ENCODE measurements around the gene GJA10.

Gene GJA10

DNA sequence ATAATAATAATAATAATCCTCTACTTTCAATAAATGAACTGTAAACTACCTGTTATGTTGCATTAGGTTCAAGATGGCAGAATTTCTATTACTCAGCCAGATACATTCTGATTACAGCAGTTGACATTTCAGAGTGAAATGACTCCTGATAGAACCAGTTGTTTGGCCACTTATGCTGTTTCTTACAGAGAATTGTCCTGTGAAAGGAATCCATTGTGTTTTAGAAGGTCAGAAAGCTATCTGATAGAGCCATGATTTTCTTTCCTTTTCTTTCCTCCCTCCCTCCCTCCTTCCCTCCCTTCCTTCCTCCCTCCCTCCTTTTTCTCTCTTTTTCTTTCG, 16.6 kb downstream of the GJA10 start:
- H3K4me1 ChIP-seq (ENCODE audit: insufficient read depth, low read length) = peaks cover 14% of the 10 kb centered on the region
- H3K27me3 ChIP-seq (ENCODE audit: insufficient read depth, low read length, poor library complexity) = no peaks in the 10 kb centered on the region
- TF ChIP-seq EZH2 (IDR thresholded peaks at IDR 0.05; ENCODE audit: borderline replicate concordance, low read depth, low read length, severe bottlenecking) = no peak
- TF ChIP-seq, protein P1, sequence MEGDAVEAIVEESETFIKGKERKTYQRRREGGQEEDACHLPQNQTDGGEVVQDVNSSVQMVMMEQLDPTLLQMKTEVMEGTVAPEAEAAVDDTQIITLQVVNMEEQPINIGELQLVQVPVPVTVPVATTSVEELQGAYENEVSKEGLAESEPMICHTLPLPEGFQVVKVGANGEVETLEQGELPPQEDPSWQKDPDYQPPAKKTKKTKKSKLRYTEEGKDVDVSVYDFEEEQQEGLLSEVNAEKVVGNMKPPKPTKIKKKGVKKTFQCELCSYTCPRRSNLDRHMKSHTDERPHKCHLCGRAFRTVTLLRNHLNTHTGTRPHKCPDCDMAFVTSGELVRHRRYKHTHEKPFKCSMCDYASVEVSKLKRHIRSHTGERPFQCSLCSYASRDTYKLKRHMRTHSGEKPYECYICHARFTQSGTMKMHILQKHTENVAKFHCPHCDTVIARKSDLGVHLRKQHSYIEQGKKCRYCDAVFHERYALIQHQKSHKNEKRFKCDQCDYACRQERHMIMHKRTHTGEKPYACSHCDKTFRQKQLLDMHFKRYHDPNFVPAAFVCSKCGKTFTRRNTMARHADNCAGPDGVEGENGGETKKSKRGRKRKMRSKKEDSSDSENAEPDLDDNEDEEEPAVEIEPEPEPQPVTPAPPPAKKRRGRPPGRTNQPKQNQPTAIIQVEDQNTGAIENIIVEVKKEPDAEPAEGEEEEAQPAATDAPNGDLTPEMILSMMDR (IDR thresholded peaks at IDR 0.05; ENCODE audit: borderline replicate concordance, extremely low read depth, low read length, poor library complexity, severe bottlenecking) = no peak
- H3K36me3 ChIP-seq (ENCODE audit: insufficient read depth, low read length) = no peaks in the 10 kb centered on the region
- DNase-seq (no peak), ATAC-seq (ENCODE audit: insufficient read depth, low read depth) (peak; percentile 64)
- H3K4me3 ChIP-seq (ENCODE audit: low read depth in 1 of 2, low read length in 2 of 2) = no peak overlapping the region
- H3K27ac ChIP-seq (ENCODE audit: low read length) = peak overlapping the region; percentile 69
- no peaks in the 10 kb centered on the region for H4K20me1 ChIP-seq (ENCODE audit: insufficient read depth, low read length)
- no peaks in the 10 kb centered on the region for H3K79me2 ChIP-seq (ENCODE audit: insufficient read depth, low read length)
- H3K9ac ChIP-seq (ENCODE audit: low read depth, low read length) = no peak overlapping the region
- peak overlapping the region; percentile 81 for H2AFZ ChIP-seq (ENCODE audit: low read depth, low read length)
- no peaks in the 10 kb centered on the region for H3K9me3 ChIP-seq (ENCODE audit: insufficient read depth, low read length, severe bottlenecking)
- peak overlapping the region; percentile 40; the same call in 1 of the 2 replicates for H3K4me2 ChIP-seq (ENCODE audit: insufficient read depth, low read length)

DNA sequence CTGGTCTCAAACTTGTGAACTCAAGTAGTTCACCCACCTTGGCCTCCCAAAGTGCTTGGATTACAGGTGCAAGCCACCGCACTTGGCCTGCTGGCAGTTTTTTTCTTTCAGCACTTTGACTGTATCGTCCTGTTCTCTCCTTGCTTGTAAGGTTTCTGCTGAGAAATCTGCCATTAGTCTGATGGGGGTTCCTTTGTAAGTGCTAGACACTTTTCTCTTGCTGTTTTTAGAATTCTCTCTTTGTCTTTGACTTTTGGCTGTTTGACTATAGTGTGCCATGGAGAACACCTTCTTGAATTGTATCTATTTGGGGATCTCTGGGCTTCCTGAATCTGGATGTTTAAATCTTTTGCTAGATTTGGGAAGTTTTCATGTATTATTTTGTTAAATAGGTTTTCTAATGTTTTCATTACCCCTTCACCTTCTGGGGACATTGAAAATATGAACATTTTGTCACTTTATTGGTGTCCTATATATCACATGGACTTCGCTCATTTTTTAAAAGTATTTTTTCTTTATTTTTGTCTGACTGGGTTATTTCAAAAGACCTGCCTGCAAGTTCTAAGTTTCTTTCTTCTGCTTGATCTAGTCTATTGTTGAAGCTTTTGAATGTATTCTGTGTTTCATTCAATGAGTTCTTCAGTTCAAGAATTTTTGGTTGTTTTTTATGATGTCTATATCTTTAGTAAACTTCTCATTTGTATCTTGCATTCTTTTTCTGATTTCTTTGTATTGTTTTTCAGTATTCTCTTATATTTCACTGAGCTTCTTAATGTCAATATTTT, 22.1 kb downstream of the GJA10 start:
- Histone ChIP-seq H3K4me3 (ENCODE audit: low read depth in 1 of 2, low read length in 2 of 2) (0 out of 4 replicates have a peak overlapping the region, but pooled peaks of 1 of the 2 experiments have one; percentile 3), H3K9me3 (ENCODE audit: insufficient read depth, low read length, severe bottlenecking) (peaks cover 6% of the 10 kb centered on the region), H2AFZ (ENCODE audit: low read depth, low read length) (no peak overlapping the region), H4K20me1 (ENCODE audit: insufficient read depth, low read length) (no peaks in the 10 kb centered on the region), H3K27ac (ENCODE audit: low read length) (no peak overlapping the region), H3K36me3 (ENCODE audit: insufficient read depth, low read length) (no peaks in the 10 kb centered on the region), H3K9ac (ENCODE audit: low read depth, low read length) (no peak overlapping the region), H3K27me3 (ENCODE audit: insufficient read depth, low read length, poor library complexity) (no peaks in the 10 kb centered on the region), H3K4me2 (ENCODE audit: insufficient read depth, low read length) (no peak overlapping the region), H3K4me1 (ENCODE audit: insufficient read depth, low read length) (no peaks in the 10 kb centered on the region), H3K79me2 (ENCODE audit: insufficient read depth, low read length) (no peaks in the 10 kb centered on the region)
- DNase-seq = no peak
- ATAC-seq (ENCODE audit: insufficient read depth, low read depth) = no peak
- TF ChIP-seq, protein P1 (IDR thresholded peaks at IDR 0.05; ENCODE audit: borderline replicate concordance, extremely low read depth, low read length, poor library complexity, severe bottlenecking) = no peak
- TF ChIP-seq EZH2 (IDR thresholded peaks at IDR 0.05; ENCODE audit: borderline replicate concordance, low read depth, low read length, severe bottlenecking) = no peak

DNA sequence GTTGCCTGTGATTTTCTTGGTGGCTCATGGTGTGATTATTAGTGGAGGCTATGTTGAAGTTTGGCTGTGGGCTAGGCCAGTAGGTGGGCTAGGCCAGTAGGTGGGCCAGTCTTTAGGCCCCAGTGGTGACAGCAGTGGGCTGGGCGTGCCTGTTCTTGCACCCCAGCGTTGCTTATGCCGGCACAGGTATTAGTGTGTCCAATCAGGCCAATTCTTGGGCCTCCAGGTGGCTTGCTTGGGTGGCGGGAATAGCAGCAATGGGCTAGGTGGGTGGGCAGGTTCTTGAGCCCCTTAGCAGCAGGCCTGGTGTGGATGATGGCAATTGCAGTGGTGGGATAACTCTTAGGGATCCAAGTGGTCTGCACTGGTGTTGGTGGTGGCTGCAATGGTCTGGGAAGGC, 22.9 kb downstream of the GJA10 start:
- H3K9ac ChIP-seq (ENCODE audit: low read depth, low read length) = no peak overlapping the region
- no peak overlapping the region for H3K4me2 ChIP-seq (ENCODE audit: insufficient read depth, low read length)
- H3K36me3 ChIP-seq (ENCODE audit: insufficient read depth, low read length) = no peaks in the 10 kb centered on the region
- no peaks in the 10 kb centered on the region for H3K4me1 ChIP-seq (ENCODE audit: insufficient read depth, low read length)
- DNase-seq (no peak), ATAC-seq (ENCODE audit: insufficient read depth, low read depth) (no peak)
- H3K27ac ChIP-seq (ENCODE audit: low read length) = no peak overlapping the region
- H3K79me2 ChIP-seq (ENCODE audit: insufficient read depth, low read length) = no peaks in the 10 kb centered on the region
- H3K27me3 ChIP-seq (ENCODE audit: insufficient read depth, low read length, poor library complexity) = no peaks in the 10 kb centered on the region
- H3K4me3 ChIP-seq (ENCODE audit: low read depth in 1 of 2, low read length in 2 of 2) = no peak overlapping the region
- H2AFZ ChIP-seq (ENCODE audit: low read depth, low read length) = no peak overlapping the region
- H4K20me1 ChIP-seq (ENCODE audit: insufficient read depth, low read length) = no peaks in the 10 kb centered on the region
- TF ChIP-seq, protein P1 (IDR thresholded peaks at IDR 0.05; ENCODE audit: borderline replicate concordance, extremely low read depth, low read length, poor library complexity, severe bottlenecking) = no peak
- TF ChIP-seq EZH2 (IDR thresholded peaks at IDR 0.05; ENCODE audit: borderline replicate concordance, low read depth, low read length, severe bottlenecking) = no peak
- peaks cover 6% of the 10 kb centered on the region for H3K9me3 ChIP-seq (ENCODE audit: insufficient read depth, low read length, severe bottlenecking)

Data from DND-41 (cell line).